ENCODE measurements around the gene PIGX. TPM values are rescaled to one million over a fixed set of nuclear protein-coding genes. Genes with fewer than 3 reads are reported as not detected.

Gene PIGX
- total RNA-seq, 1 donor, result 19.2 TPM

GRCh38 chr3:196735751-196736150, 23.6 kb downstream of the PIGX start:
- Histone ChIP-seq H3K4me3 (ENCODE audit: insufficient read depth, low read length) (no peak overlapping the region), H2AFZ (ENCODE audit: low read length) (no peak overlapping the region), H3K27me3 (ENCODE audit: insufficient read depth, low read length) (no peaks in the 10 kb centered on the region), H3K4me1 (ENCODE audit: insufficient read depth, low read length) (no peaks in the 10 kb centered on the region), H3K4me2 (ENCODE audit: insufficient read depth, low read length) (no peak overlapping the region), H3K79me2 (ENCODE audit: insufficient read depth, low read length) (peaks cover 11% of the 10 kb centered on the region), H3K36me3 (ENCODE audit: insufficient read depth, low read length) (peaks cover 8% of the 10 kb centered on the region), H3K27ac (ENCODE audit: low read depth, low read length) (no peak overlapping the region), H4K20me1 (ENCODE audit: insufficient read depth, low read length) (peaks cover 4% of the 10 kb centered on the region), H3K9me3 (ENCODE audit: low read depth, low read length) (no peaks in the 10 kb centered on the region)
- DNase-seq (ENCODE audit: insufficient read length, low spot score, missing footprints), result no peak
- no peak for TF ChIP-seq CTCF (IDR thresholded peaks at IDR 0.05; ENCODE audit: extremely low read depth, low read depth, low read length)

GRCh38 chr3:196736670-196737374, 24.6 kb downstream of the PIGX start:
- peaks cover 10% of the 10 kb centered on the region for H4K20me1 ChIP-seq (ENCODE audit: insufficient read depth, low read length)
- H3K4me3 ChIP-seq (ENCODE audit: insufficient read depth, low read length), result no peak overlapping the region
- no peak for TF ChIP-seq CTCF (IDR thresholded peaks at IDR 0.05; ENCODE audit: extremely low read depth, low read depth, low read length)
- no peak overlapping the region for H2AFZ ChIP-seq (ENCODE audit: low read length)
- H3K9me3 ChIP-seq (ENCODE audit: low read depth, low read length), result no peaks in the 10 kb centered on the region
- H3K27me3 ChIP-seq (ENCODE audit: insufficient read depth, low read length), result no peaks in the 10 kb centered on the region
- no peak overlapping the region for H3K27ac ChIP-seq (ENCODE audit: low read depth, low read length)
- DNase-seq (ENCODE audit: insufficient read length, low spot score, missing footprints), result no peak
- peaks cover 6% of the 10 kb centered on the region for H3K4me1 ChIP-seq (ENCODE audit: insufficient read depth, low read length)
- H3K4me2 ChIP-seq (ENCODE audit: insufficient read depth, low read length), result no peak overlapping the region
- H3K36me3 ChIP-seq (ENCODE audit: insufficient read depth, low read length), result peaks cover 4% of the 10 kb centered on the region
- peaks cover 22% of the 10 kb centered on the region for H3K79me2 ChIP-seq (ENCODE audit: insufficient read depth, low read length)

- Histone ChIP-seq H3K4me1 (ENCODE audit: insufficient read depth, low read length) (peaks cover 6% of the 10 kb centered on the region), H4K20me1 (ENCODE audit: insufficient read depth, low read length) (peaks cover 16% of the 10 kb centered on the region), H2AFZ (ENCODE audit: low read length) (no peak overlapping the region), H3K36me3 (ENCODE audit: insufficient read depth, low read length) (peaks cover 4% of the 10 kb centered on the region), H3K27me3 (ENCODE audit: insufficient read depth, low read length) (no peaks in the 10 kb centered on the region), H3K9me3 (ENCODE audit: low read depth, low read length) (no peaks in the 10 kb centered on the region), H3K79me2 (ENCODE audit: insufficient read depth, low read length) (peaks cover 30% of the 10 kb centered on the region), H3K4me2 (ENCODE audit: insufficient read depth, low read length) (no peak overlapping the region), H3K4me3 (ENCODE audit: insufficient read depth, low read length) (no peak overlapping the region), H3K27ac (ENCODE audit: low read depth, low read length) (no peak overlapping the region)
- DNase-seq (ENCODE audit: insufficient read length, low spot score, missing footprints), result no peak
- TF ChIP-seq CTCF (IDR thresholded peaks at IDR 0.05; ENCODE audit: extremely low read depth, low read depth, low read length), result no peak
Measured at GRCh38 chr3:196737655-196738054, 25.5 kb downstream of the PIGX start.

GRCh38 chr3:196739671-196740480, 27.7 kb downstream of the PIGX start, which contains the start of gene PAK2:
Gene PAK2, plus strand, starts transcription at chr3:196739857. Its CDS starts 42,790 bp downstream, at chr3:196782647.
- Histone ChIP-seq H3K79me2 (ENCODE audit: insufficient read depth, low read length) (peaks cover 52% of the 10 kb centered on the region), H4K20me1 (ENCODE audit: insufficient read depth, low read length) (peaks cover 26% of the 10 kb centered on the region), H3K36me3 (ENCODE audit: insufficient read depth, low read length) (no peaks in the 10 kb centered on the region), H3K4me1 (ENCODE audit: insufficient read depth, low read length) (peaks cover 6% of the 10 kb centered on the region), H3K4me3 (ENCODE audit: insufficient read depth, low read length) (peak within 1 kb of the TSS; percentile 99), H2AFZ (ENCODE audit: low read length) (peak within 1 kb of the TSS; percentile 85), H3K27ac (ENCODE audit: low read depth, low read length) (peak within 1 kb of the TSS; percentile 100), H3K9me3 (ENCODE audit: low read depth, low read length) (no peaks in the 10 kb centered on the region), H3K4me2 (ENCODE audit: insufficient read depth, low read length) (peak within 1 kb of the TSS; percentile 85), H3K27me3 (ENCODE audit: insufficient read depth, low read length) (no peaks in the 10 kb centered on the region)
- DNase-seq (ENCODE audit: insufficient read length, low spot score, missing footprints), result peak; percentile 96
- TF ChIP-seq CTCF (IDR thresholded peaks at IDR 0.05; ENCODE audit: extremely low read depth, low read depth, low read length), result no peak

Data from osteoblast (primary cell).